ENCODE data around the gene LRRC43.

The LRRC43 gene

GRCh38 chr12:122207391-122207790 lies 24.5 kb downstream of the LRRC43 start:
- Histone ChIP-seq H3K36me3 (ENCODE audit: control insufficient read depth, insufficient read depth, low read length) (no peaks in the 10 kb centered on the region), H3K27ac (no peak overlapping the region), H3K4me3 (ENCODE audit: low read depth, low read length) (no peak overlapping the region), H3K9ac (no peak overlapping the region), H3K4me1 (no peaks in the 10 kb centered on the region), H3K4me2 (ENCODE audit: low read length) (no peak overlapping the region), H2AFZ (no peak overlapping the region), H3K79me2 (no peaks in the 10 kb centered on the region), H3K9me3 (ENCODE audit: control insufficient read depth, low read length) (no peaks in the 10 kb centered on the region), H3K27me3 (ENCODE audit: control insufficient read depth, insufficient read depth, low read length) (no peaks in the 10 kb centered on the region)
- no peak for TF ChIP-seq CTCF (IDR thresholded peaks at IDR 0.05)

- Histone ChIP-seq H3K9me3 (ENCODE audit: control insufficient read depth, low read length) (no peaks in the 10 kb centered on the region), H3K27me3 (ENCODE audit: control insufficient read depth, insufficient read depth, low read length) (no peaks in the 10 kb centered on the region), H3K4me1 (no peaks in the 10 kb centered on the region), H3K9ac (no peak overlapping the region), H3K79me2 (peaks cover 2% of the 10 kb centered on the region), H3K4me2 (ENCODE audit: low read length) (no peak overlapping the region), H3K4me3 (ENCODE audit: low read depth, low read length) (no peak overlapping the region), H2AFZ (no peak overlapping the region), H3K36me3 (ENCODE audit: control insufficient read depth, insufficient read depth, low read length) (no peaks in the 10 kb centered on the region), H3K27ac (no peak overlapping the region)
- TF ChIP-seq CTCF (IDR thresholded peaks at IDR 0.05) = no peak
These were observed 25.3 kb downstream of the LRRC43 start for GRCh38 chr12:122208073-122208820.

- Histone ChIP-seq H3K36me3 (ENCODE audit: control insufficient read depth, insufficient read depth, low read length) (no peaks in the 10 kb centered on the region), H3K27me3 (ENCODE audit: control insufficient read depth, insufficient read depth, low read length) (no peaks in the 10 kb centered on the region), H3K9me3 (ENCODE audit: control insufficient read depth, low read length) (no peaks in the 10 kb centered on the region), H3K27ac (no peak overlapping the region), H3K9ac (no peak overlapping the region), H3K4me3 (ENCODE audit: low read depth, low read length) (no peak overlapping the region), H3K4me2 (ENCODE audit: low read length) (peak overlapping the region; percentile 25), H3K4me1 (no peaks in the 10 kb centered on the region), H3K79me2 (peaks cover 26% of the 10 kb centered on the region), H2AFZ (no peak overlapping the region)
- TF ChIP-seq CTCF (IDR thresholded peaks at IDR 0.05) = no peak
These were observed 32.8 kb downstream of the LRRC43 start for GRCh38 chr12:122215771-122216170.

GRCh38 chr12:122216445-122216844 lies 33.5 kb downstream of the LRRC43 start:
- no peak overlapping the region for H3K27ac ChIP-seq
- no peaks in the 10 kb centered on the region for H3K4me1 ChIP-seq
- no peak overlapping the region for H3K4me2 ChIP-seq (ENCODE audit: low read length)
- H3K79me2 ChIP-seq = peaks cover 27% of the 10 kb centered on the region
- H3K27me3 ChIP-seq (ENCODE audit: control insufficient read depth, insufficient read depth, low read length) = no peaks in the 10 kb centered on the region
- no peaks in the 10 kb centered on the region for H3K36me3 ChIP-seq (ENCODE audit: control insufficient read depth, insufficient read depth, low read length)
- no peak overlapping the region for H2AFZ ChIP-seq
- no peak overlapping the region for H3K4me3 ChIP-seq (ENCODE audit: low read depth, low read length)
- no peaks in the 10 kb centered on the region for H3K9me3 ChIP-seq (ENCODE audit: control insufficient read depth, low read length)
- no peak overlapping the region for H3K9ac ChIP-seq
- no peak for TF ChIP-seq CTCF (IDR thresholded peaks at IDR 0.05)
